Measurements from ENCODE around the gene ABCG2. TPM values are rescaled to one million over a fixed set of nuclear protein-coding genes. Genes with fewer than 3 reads are reported as not detected.

Gene ABCG2
- total and polyA plus RNA-seq, 2 of the 4 experiments (the other 2 are of a cell fraction) = 0.50 to 1.1 TPM

GRCh38 chr4:88045021-88045420 is 113.4 kb downstream of the ABCG2 start:
- H3K23ac ChIP-seq (ENCODE audit: low read depth, low read length) = no peak overlapping the region
- TF ChIP-seq CTCF (conservative IDR thresholded peaks at IDR 0.05; ENCODE audit: low read depth, low read length) (no peak), NFE2L2 (IDR thresholded peaks at IDR 0.05; ENCODE audit: low read depth, low read length) (no peak), RAD21 (IDR thresholded peaks at IDR 0.05; ENCODE audit: low read length) (no peak), RFX5 (IDR thresholded peaks at IDR 0.05; ENCODE audit: low read depth, low read length) (no peak), CEBPB (IDR thresholded peaks at IDR 0.05; ENCODE audit: low read depth, low read length) (no peak), CHD1 (IDR thresholded peaks at IDR 0.05; ENCODE audit: low read depth, low read length) (no peak), FOS (IDR thresholded peaks at IDR 0.05; ENCODE audit: low read depth, low read length) (no peak), SMC3 (IDR thresholded peaks at IDR 0.05; ENCODE audit: low read depth, low read length) (no peak), BHLHE40 (IDR thresholded peaks at IDR 0.05; ENCODE audit: low read depth, low read length) (no peak), MXI1 (IDR thresholded peaks at IDR 0.05; ENCODE audit: borderline replicate concordance, low read depth, low read length) (no peak), RCOR1 (IDR thresholded peaks at IDR 0.05; ENCODE audit: insufficient replicate concordance, low read length) (no peak), POLR2A (IDR thresholded peaks at IDR 0.05; ENCODE audit: low read depth, low read length) (no peak), MAZ (IDR thresholded peaks at IDR 0.05; ENCODE audit: borderline replicate concordance, low read depth, low read length) (no peak)
- TF ChIP-seq, protein P1, sequence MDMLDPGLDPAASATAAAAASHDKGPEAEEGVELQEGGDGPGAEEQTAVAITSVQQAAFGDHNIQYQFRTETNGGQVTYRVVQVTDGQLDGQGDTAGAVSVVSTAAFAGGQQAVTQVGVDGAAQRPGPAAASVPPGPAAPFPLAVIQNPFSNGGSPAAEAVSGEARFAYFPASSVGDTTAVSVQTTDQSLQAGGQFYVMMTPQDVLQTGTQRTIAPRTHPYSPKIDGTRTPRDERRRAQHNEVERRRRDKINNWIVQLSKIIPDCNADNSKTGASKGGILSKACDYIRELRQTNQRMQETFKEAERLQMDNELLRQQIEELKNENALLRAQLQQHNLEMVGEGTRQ (IDR thresholded peaks at IDR 0.05; ENCODE audit: low read depth, low read length) = no peak
- no peak overlapping the region for H3K9ac ChIP-seq (ENCODE audit: low read depth, low read length)
- dilution Hi-C loops (cut with HindIII; ENCODE audit: low sequenced_read_pairs, unreplicated experiment) (no loop called here), in situ Hi-C loops (cut with MboI; ENCODE audit: low sequenced_read_pairs) (no loop called here), intact Hi-C loops (cut with micrococcal nuclease) (no loop called here)
- CTCF ChIA-PET = interaction anchor here (0.7 kb wide), 1 partner anchor 12 kb away, joined by 3 read pairs; no protein-coding TSS in a partner anchor
- H3K9me3 ChIP-seq (ENCODE audit: control insufficient read depth, insufficient read depth, low read length) = no peaks in the 10 kb centered on the region
- no peak overlapping the region for H3K56ac ChIP-seq (ENCODE audit: extremely low read depth, insufficient read depth, low read length)
- H4K20me1 ChIP-seq (ENCODE audit: insufficient read depth, low read length) = no peaks in the 10 kb centered on the region
- DNase-seq (no peak), ATAC-seq (ENCODE audit: low read depth) (no peak)
- H3K9me1 ChIP-seq (ENCODE audit: insufficient read depth, low read length) = 0 out of 2 replicates have a peak, but pooled peaks cover 3% of the 10 kb centered on the region
- peaks cover 7 to 14% of the 10 kb centered on the region in 2 experiments; a peak in 2 of 4 replicates for H3K79me1 ChIP-seq (ENCODE audit: low read depth in 1 of 2, low read length in 2 of 2)
- H3K27ac ChIP-seq (ENCODE audit: insufficient read depth, low read length) = no peak overlapping the region
- no peak overlapping the region for H3K4me2 ChIP-seq (ENCODE audit: low read depth, low read length)
- H4K91ac ChIP-seq (ENCODE audit: insufficient read depth, low read depth, low read length) = no peak overlapping the region
- H3K36me3 ChIP-seq (ENCODE audit: control insufficient read depth, insufficient read depth, low read length) = peaks cover 36% of the 10 kb centered on the region
- no peak overlapping the region for H2BK5ac ChIP-seq (ENCODE audit: low read depth, low read length, poor library complexity, severe bottlenecking)
- no TSS peak for BruUV-seq (replicated peaks)
- no peak overlapping the region for H3K4me3 ChIP-seq (ENCODE audit: insufficient read depth, low read depth, low read length)
- H2BK120ac ChIP-seq (ENCODE audit: low read depth, low read length) = no peak overlapping the region
- H3K18ac ChIP-seq (ENCODE audit: low read depth, low read length) = no peak overlapping the region
- H3K4me1 ChIP-seq (ENCODE audit: control insufficient read depth, insufficient read depth, low read length) = no peaks in the 10 kb centered on the region
- H3K27me3 ChIP-seq (ENCODE audit: control insufficient read depth, insufficient read depth, low read length) = no peaks in the 10 kb centered on the region
- H2AK5ac ChIP-seq (ENCODE audit: low read depth, low read length) = no peak overlapping the region
- no peak overlapping the region for H2BK20ac ChIP-seq (ENCODE audit: low read depth, low read length)
- no peak overlapping the region for H2AK9ac ChIP-seq (replicated peaks; ENCODE audit: low read depth, low read length, poor library complexity)
- H4K5ac ChIP-seq (ENCODE audit: low read depth, low read length) = no peak overlapping the region
- no peak overlapping the region for H4K8ac ChIP-seq (ENCODE audit: low read depth in 2 of 2, low read length in 2 of 2)
- POLR2A ChIA-PET (ENCODE audit: unreplicated experiment) = no interaction called here
- no peak overlapping the region for H2AFZ ChIP-seq (replicated peaks; ENCODE audit: low read length, poor library complexity)
- H3K4ac ChIP-seq (ENCODE audit: low read depth, low read length) = no peak overlapping the region
- no peak overlapping the region for H2BK15ac ChIP-seq (ENCODE audit: low read depth, low read length)
- H3K14ac ChIP-seq (replicated peaks; ENCODE audit: low read depth, low read length) = no peak overlapping the region

Measured in IMR-90 (cell line).